T-cell (primary cell): ENCODE data around the gene PTTG1IP. TPM values are rescaled to one million over a fixed set of nuclear protein-coding genes. Genes with fewer than 3 reads are reported as not detected.
A peak's percentile ranks its signal among the peaks of the same experiment; 100 is the strongest.
"Not testable (repeated sequence)": the region's sequence is repeated elsewhere in the genome, so short reads cannot be mapped to it uniquely, and the experiment has no call there.

ENCODE experiments used
- ATAC-seq, 4 experiments: fragments of 200-7000 bp in 3 of 4; fragments of 150-1000 bp in 1 of 4; cut with Tn5 transposase; replicated peaks in 1 of 4; 1 replicate in 3 of 4; 2 replicates in 1 of 4; pipeline ENCODE4 v1.10.0; 2021; ENCODE audit warnings: moderate library complexity in 3 of 4, mild to moderate bottlenecking in 2 of 4, moderate number of reproducible peaks in 1 of 4
- CTCF ChIA-PET, 2 donors: fragments of 300-600 bp; sonication (Branson Sonifier 250); formaldehyde crosslinking; loops; one replicate each; lab custom pipeline; 2022; ENCODE audit warnings: antibody characterized with exemption in 2 of 2; lab: Charles Lee
- POLR2A ChIA-PET, 2 donors: fragments of 300-600 bp; sonication (Branson Sonifier 250); formaldehyde crosslinking; loops; one replicate each; lab custom pipeline; 2022; ENCODE audit warnings: antibody characterized with exemption in 2 of 2; lab: Charles Lee
- DNase-seq, 35 experiments: peaks; one replicate each; pipeline versions ENCODE4 v3.0.0 to v3.0.0-alpha.2; 2013 to 2023
- H3K27ac ChIP-seq: one replicate; pipeline ENCODE4 v1.5.1; 2013; ENCODE audit warnings: low read length
- H3K27me3 ChIP-seq, 2 experiments: replicated peaks in 1 of 2; 1 replicate in 1 of 2; 2 replicates in 1 of 2; pipeline versions ENCODE4 v1.6.1 to v1.7.0; 2013; ENCODE audit warnings: low read length in 1 of 2, mixed read lengths in 1 of 2; ENCODE audit not compliant: control insufficient read depth in 2 of 2, insufficient read depth in 2 of 2; ENCODE audit errors: extremely low read depth in 1 of 2
- H3K36me3 ChIP-seq, 2 donors: 1 replicate in 1 of 2; 2 replicates in 1 of 2; pipeline versions ENCODE4 v1.6.1 to v1.7.0; 2013; ENCODE audit warnings: low read length in 1 of 2; ENCODE audit not compliant: control insufficient read depth in 2 of 2, insufficient read depth in 1 of 2; ENCODE audit errors: extremely low read depth in 1 of 2
- H3K4me1 ChIP-seq, 2 experiments: 1 replicate in 1 of 2; 2 replicates in 1 of 2; pipeline versions ENCODE4 v1.6.1 to v1.7.0; 2013; ENCODE audit warnings: low read length in 2 of 2, mixed read lengths in 1 of 2; ENCODE audit not compliant: insufficient read depth in 2 of 2, control insufficient read depth in 1 of 2; ENCODE audit errors: extremely low read depth in 1 of 2
- H3K4me3 ChIP-seq, 2 donors: 1 replicate in 1 of 2; 2 replicates in 1 of 2; pipeline versions ENCODE4 v1.5.1 to v1.7.0; 2013; ENCODE audit warnings: mild to moderate bottlenecking in 2 of 2, low read length in 1 of 2, moderate library complexity in 1 of 2; ENCODE audit not compliant: control insufficient read depth in 1 of 2; ENCODE audit errors: extremely low read depth in 1 of 2
- H3K9me3 ChIP-seq: 2 replicates; pipeline ENCODE4 v1.7.0; 2013
- H3K27ac Mint-ChIP-seq, 2 donors: one replicate each; pipeline ENCODE4 v1.8.0; 2020 to 2021; ENCODE audit warnings: mild to moderate bottlenecking in 2 of 2, mixed read lengths in 2 of 2
- H3K27me3 Mint-ChIP-seq, 2 donors: one replicate each; pipeline ENCODE4 v1.8.0; 2021 to 2022; ENCODE audit warnings: mixed read lengths in 2 of 2
- H3K36me3 Mint-ChIP-seq: one replicate; pipeline ENCODE4 v1.8.0; 2021; ENCODE audit warnings: mixed read lengths
- H3K4me1 Mint-ChIP-seq, 3 donors: one replicate each; pipeline ENCODE4 v1.8.0; 2020 to 2022; ENCODE audit warnings: mixed read lengths in 3 of 3, mild to moderate bottlenecking in 1 of 3
- H3K4me3 Mint-ChIP-seq, 3 donors: one replicate each; pipeline ENCODE4 v1.8.0; 2020 to 2022; ENCODE audit warnings: mild to moderate bottlenecking in 3 of 3, mixed read lengths in 3 of 3, moderate library complexity in 3 of 3
- H3K9me3 Mint-ChIP-seq, 3 donors: one replicate each; pipeline ENCODE4 v1.8.0; 2020 to 2022; ENCODE audit warnings: mixed read lengths in 3 of 3
- WGBS: methylation state at CpG from one replicate; pipeline ENCODE4 v1.1.5; 2013; ENCODE audit warnings: missing lambda C conversion rate; ENCODE audit not compliant: insufficient coverage; 5-methylcytosine and 5-hydroxymethylcytosine counted together
- total RNA-seq, 35 experiments: library from RNA in 6 of 35; stranded (reverse) in 6 of 35; fragments of 120-200 nt in 1 of 35; gene quantifications; one replicate each; pipeline versions ENCODE4 v1.2.1 to v1.2.4 and lab custom pipeline; 2013 to 2026

Gene PTTG1IP
- total RNA-seq, 5 donors from 2014 or later (not counting 1 experiment from before 2014, with no cell fraction given) = 73.4 to 91.1 (median 90.2) TPM

DNA sequence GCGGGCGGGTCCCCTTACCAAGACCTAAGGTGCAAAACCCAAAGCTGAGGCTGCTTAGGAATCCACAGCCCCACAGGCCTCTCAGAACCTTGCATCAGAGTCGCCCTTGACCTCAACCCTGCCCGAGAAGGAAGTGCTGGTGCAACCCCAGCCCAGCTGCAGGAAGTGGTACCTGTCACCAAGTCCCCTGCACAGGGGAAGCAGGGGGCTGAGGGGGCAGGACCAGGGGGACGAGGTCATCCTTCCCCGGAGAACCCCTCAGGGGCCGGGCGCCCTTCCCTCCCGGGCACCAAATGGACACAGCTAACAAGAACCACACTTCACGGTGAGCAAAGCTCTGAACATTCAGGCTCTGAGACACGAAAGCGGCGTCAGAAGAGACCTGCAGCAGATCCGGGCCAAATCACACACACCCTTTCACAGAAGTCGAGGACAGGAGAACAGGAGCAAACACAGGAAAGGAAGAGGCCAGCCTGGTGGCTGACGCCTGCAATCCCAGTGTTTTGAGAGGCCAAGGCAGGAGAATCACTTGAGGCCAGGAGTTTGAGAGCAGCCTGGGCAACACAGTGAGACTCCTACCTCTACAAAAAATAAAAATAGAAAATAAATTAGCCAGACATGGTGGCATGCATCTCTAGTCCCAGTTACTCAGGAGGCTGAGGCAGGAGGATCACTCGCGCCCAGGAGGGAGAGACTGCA lies 40.8 kb upstream of the PTTG1IP start:
- Histone ChIP-seq H3K36me3 (peaks cover 0 to 39% of the 10 kb centered on the region in 2 donors), H3K9me3 (no peaks in the 10 kb centered on the region), H3K27ac (peak overlapping the region; percentile 74), H3K4me3 (peak overlapping the region; percentile 33 to 34), H3K27me3 (no peaks in the 10 kb centered on the region), H3K4me1 (peaks cover 69 to 95% of the 10 kb centered on the region in 2 experiments)
- H3K36me3 Mint-ChIP-seq = peaks cover 9% of the 10 kb centered on the region
- H3K9me3 Mint-ChIP-seq = no peaks in the 10 kb centered on the region
- 0% methylated on average over 12 of the region's 18 CpGs for WGBS
- DNase-seq (peak in 33 of 35 experiments; percentile 35 to 76 (median 55)), ATAC-seq (peak; percentile 37 to 62 (median 46))
- ChIA-PET POLR2A (interaction anchor here in 1 of 2 donors (0.6 kb wide), 1 partner anchor 17 kb away, joined by 6 read pairs; no protein-coding TSS in a partner anchor), CTCF (interaction anchor here in 1 of 2 donors (0.9 to 1.0 kb wide), 2 partner anchors 13 to 14 kb away, joined by 3 to 7 read pairs; no protein-coding TSS in a partner anchor)
- H3K4me3 Mint-ChIP-seq = peak overlapping the region; percentile 68 to 100 (median 69)
- H3K4me1 Mint-ChIP-seq = peaks cover 84 to 90% (median 86%) of the 10 kb centered on the region in 3 donors
- H3K27me3 Mint-ChIP-seq = no peaks in the 10 kb centered on the region
- H3K27ac Mint-ChIP-seq = peak overlapping the region; percentile 93

DNA sequence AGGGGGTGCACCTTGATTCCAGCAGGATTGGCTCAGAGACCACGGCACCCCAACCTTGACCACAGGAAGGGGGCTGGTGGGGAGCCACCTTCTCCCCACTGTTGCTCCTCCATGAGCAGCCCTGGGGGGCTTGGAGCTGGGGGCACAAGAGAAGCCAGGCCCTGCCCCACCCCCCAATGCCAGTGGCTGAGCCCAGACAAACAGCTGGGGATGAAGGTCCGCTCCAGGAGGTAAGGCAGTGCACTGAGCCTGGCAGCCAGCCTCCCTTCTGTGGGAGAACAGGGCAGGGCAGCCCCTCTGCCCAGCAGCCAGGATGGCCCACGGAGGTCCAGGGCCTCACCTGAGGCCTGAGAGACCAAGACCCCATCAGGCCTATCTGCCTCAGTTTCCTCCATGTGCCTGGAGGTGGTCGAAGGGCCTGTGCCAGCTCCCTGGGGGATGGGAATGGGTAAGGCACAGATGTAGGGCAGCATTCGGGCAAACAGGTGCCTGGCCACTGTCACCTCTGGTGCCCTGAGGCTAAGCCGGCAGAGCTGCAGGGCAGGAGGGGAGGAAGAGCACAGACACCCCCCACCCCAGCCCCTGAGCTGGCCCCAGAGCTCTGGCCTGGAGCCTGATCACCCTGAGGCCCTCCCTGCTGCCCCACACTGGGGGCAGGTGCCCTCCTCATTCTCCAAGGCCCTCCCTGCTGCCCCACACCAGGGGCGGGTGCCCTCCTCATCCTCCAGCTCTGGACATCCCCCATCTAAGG lies 40.1 kb upstream of the PTTG1IP start:
- Mint-ChIP-seq H3K27me3 (no peaks in the 10 kb centered on the region), H3K4me1 (peaks cover 89 to 93% (median 91%) of the 10 kb centered on the region in 3 donors), H3K27ac (peak overlapping the region; percentile 93), H3K9me3 (no peaks in the 10 kb centered on the region), H3K4me3 (peak overlapping the region; percentile 68 to 100 (median 69)), H3K36me3 (peaks cover 15% of the 10 kb centered on the region)
- ATAC-seq (no peak), DNase-seq (no peak)
- WGBS = 29% methylated on average over 3 of the region's 7 CpGs
- ChIA-PET CTCF (interaction anchor here in 1 of 2 donors (1.0 to 1.5 kb wide), 2 partner anchors 14 to 15 kb away, joined by 3 to 4 read pairs; no protein-coding TSS in a partner anchor), POLR2A (interaction anchor here in 1 of 2 donors (0.6 kb wide), 1 partner anchor 17 kb away, joined by 6 read pairs; no protein-coding TSS in a partner anchor)
- peaks cover 0 to 46% of the 10 kb centered on the region in 2 donors for H3K36me3 ChIP-seq
- peak overlapping the region; percentile 33 to 34 for H3K4me3 ChIP-seq
- no peaks in the 10 kb centered on the region for H3K27me3 ChIP-seq
- peaks cover 67 to 99% of the 10 kb centered on the region in 2 experiments for H3K4me1 ChIP-seq
- peak overlapping the region; percentile 74 for H3K27ac ChIP-seq
- no peaks in the 10 kb centered on the region for H3K9me3 ChIP-seq

DNA sequence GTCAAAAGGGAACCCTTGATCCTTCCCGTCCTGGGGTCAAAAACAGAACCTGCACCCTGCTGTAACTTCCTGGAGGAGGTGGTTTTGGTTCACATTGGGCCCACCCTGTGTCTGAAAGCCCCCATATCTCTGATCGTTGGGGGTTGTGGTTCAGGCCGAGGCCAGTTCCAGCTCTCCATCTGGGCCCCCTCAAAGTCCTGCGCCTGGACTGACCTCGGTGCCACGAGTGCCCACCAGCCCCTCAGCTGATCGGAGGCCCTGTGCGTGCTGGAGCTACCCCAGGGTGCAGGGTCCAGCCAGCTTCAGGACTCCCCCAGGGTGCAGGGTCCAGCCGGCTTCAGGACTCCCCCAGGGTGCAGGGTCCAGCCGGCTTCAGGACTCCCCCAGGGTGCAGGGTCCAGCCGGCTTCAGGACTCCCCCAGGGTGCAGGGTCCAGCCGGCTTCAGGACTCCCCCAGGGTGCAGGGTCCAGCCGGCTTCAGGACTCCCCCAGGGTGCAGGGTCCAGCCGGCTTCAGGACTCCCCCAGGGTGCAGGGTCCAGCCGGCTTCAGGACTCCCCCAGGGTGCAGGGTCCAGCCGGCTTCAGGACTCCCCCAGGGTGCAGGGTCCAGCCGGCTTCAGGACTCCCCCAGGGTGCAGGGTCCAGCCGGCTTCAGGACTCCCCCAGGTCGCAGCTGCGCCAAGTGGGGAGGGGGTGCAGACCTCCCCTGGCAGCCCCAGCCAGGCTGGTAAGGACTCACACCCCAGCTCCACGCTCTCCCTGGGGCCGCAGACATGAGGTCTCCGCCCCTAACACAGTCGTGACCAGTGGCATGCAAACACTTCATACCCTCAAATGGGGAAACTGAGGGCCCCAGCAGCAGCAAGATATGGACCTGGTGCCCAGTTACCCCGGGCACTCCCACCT lies 39.3 kb upstream of the PTTG1IP start:
- POLR2A ChIA-PET, DNase-seq, ATAC-seq, H3K27me3 Mint-ChIP-seq, H3K9me3 ChIP-seq, H3K27me3 ChIP-seq, H3K9me3 Mint-ChIP-seq: not testable (repeated sequence)
- peak overlapping the region; percentile 34 to 56 for H3K4me3 ChIP-seq
- H3K36me3 ChIP-seq = peaks cover 0 to 43% of the 10 kb centered on the region in 2 donors
- CTCF ChIA-PET = interaction anchor here in 1 of 2 donors (1.0 to 1.8 kb wide), 3 partner anchors 15 to 111 kb away, joined by 3 to 7 read pairs (median 4); partner anchors contain the start of gene UBE2G2
- peaks cover 84 to 90% (median 88%) of the 10 kb centered on the region in 3 donors for H3K4me1 Mint-ChIP-seq
- peak overlapping the region; percentile 78 for H3K27ac ChIP-seq
- WGBS = 54% methylated on average over 11 of the region's 25 CpGs
- H3K27ac Mint-ChIP-seq = peak overlapping the region; percentile 93
- peaks cover 61 to 98% of the 10 kb centered on the region in 2 experiments for H3K4me1 ChIP-seq
- H3K4me3 Mint-ChIP-seq = peak overlapping the region; percentile 59 to 100 (median 62)
- peaks cover 17% of the 10 kb centered on the region for H3K36me3 Mint-ChIP-seq

DNA sequence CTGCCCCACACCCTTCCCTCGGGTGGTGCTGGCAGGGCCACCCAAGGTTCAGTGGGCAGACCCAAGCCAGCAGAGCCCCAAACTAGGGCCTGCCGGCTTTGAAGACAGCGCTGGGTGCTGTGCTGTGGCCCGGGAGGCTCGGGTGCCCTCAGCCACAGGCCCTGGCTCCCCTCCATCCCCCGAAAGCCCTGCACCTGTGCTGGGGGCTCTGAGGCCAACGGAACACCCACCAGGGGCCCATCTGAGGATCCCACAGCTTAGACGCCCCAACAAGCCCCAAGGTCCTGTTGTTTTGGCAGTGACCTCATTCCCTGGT lies 38.6 kb upstream of the PTTG1IP start:
- Histone ChIP-seq H3K27me3 (no peaks in the 10 kb centered on the region), H3K27ac (peak overlapping the region; percentile 78), H3K9me3 (no peaks in the 10 kb centered on the region), H3K36me3 (peaks cover 0 to 43% of the 10 kb centered on the region in 2 donors), H3K4me1 (peaks cover 55 to 98% of the 10 kb centered on the region in 2 experiments), H3K4me3 (peak overlapping the region; percentile 33 to 62)
- CTCF ChIA-PET = interaction anchor here in 1 of 2 donors (1.0 to 1.8 kb wide), 3 partner anchors 15 to 111 kb away, joined by 3 to 7 read pairs (median 4); partner anchors contain the start of gene UBE2G2
- H3K4me1 Mint-ChIP-seq = peaks cover 78 to 87% (median 85%) of the 10 kb centered on the region in 3 donors
- peaks cover 15% of the 10 kb centered on the region for H3K36me3 Mint-ChIP-seq
- POLR2A ChIA-PET = no interaction called here
- ATAC-seq (no peak), DNase-seq (no peak)
- 8% methylated on average over 7 of the region's 8 CpGs for WGBS
- H3K27ac Mint-ChIP-seq = peak overlapping the region; percentile 89 to 90
- H3K4me3 Mint-ChIP-seq = peak overlapping the region; percentile 59 to 80 (median 62)
- no peaks in the 10 kb centered on the region for H3K9me3 Mint-ChIP-seq
- H3K27me3 Mint-ChIP-seq = no peaks in the 10 kb centered on the region

DNA sequence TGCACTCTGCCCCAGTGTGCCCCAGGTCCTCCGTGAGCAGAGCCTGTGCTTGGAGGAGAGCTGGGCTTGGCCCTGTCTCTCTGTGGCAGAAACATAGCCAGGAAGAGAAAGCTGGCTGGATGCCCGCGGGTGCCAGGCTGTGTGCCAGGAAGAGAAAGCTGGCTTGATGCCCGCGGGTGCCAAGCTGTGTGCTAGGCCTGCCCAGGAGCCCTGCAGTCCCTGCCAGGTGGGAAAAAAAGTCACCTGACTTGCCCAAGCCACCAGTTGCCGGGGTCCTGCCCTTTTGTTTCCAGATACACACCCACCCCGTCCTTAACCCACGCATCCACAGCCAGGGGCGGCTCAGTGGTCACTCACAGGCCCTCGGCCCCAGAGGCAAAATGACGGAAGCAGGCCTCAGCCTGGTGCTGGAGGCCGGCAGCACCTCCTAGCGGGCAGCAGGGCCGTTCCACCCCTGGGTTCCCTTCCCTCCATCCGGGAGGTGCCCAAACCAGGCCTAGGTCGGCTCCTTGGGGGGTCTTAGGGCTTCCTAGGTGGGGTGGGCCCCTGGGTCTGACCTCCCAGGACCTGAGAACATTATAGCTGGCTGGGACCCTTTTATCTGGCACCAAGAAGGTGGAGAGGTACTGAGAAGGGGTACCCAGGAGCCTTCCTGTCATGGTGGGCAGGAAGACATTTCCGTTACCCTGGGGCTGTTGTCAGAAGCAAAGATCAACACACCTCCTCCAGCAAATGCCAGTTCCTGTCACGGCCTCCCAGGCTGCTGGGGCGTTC lies 38.1 kb upstream of the PTTG1IP start:
- no peaks in the 10 kb centered on the region for H3K9me3 Mint-ChIP-seq
- DNase-seq (peak; percentile 35 to 80 (median 62)), ATAC-seq (peak; percentile 76 to 81 (median 78))
- 2% methylated on average over 13 of the region's 19 CpGs for WGBS
- no peaks in the 10 kb centered on the region for H3K9me3 ChIP-seq
- H3K27me3 Mint-ChIP-seq = no peaks in the 10 kb centered on the region
- H3K4me3 Mint-ChIP-seq = peak overlapping the region; percentile 59 to 80 (median 62)
- peak overlapping the region; percentile 78 for H3K27ac ChIP-seq
- H3K4me1 Mint-ChIP-seq = peaks cover 72 to 82% (median 81%) of the 10 kb centered on the region in 3 donors
- H3K27me3 ChIP-seq = no peaks in the 10 kb centered on the region
- peaks cover 51 to 98% of the 10 kb centered on the region in 2 experiments for H3K4me1 ChIP-seq
- ChIA-PET CTCF (interaction anchor here in 1 of 2 donors (0.8 to 1.8 kb wide), 3 partner anchors 14 to 110 kb away, joined by 3 to 7 read pairs (median 5); partner anchors contain the start of gene UBE2G2), POLR2A (no interaction called here)
- peaks cover 3 to 47% of the 10 kb centered on the region in 2 donors for H3K36me3 ChIP-seq
- H3K4me3 ChIP-seq = peak overlapping the region; percentile 33 to 62
- peaks cover 15% of the 10 kb centered on the region for H3K36me3 Mint-ChIP-seq
- peak overlapping the region; percentile 89 to 90 for H3K27ac Mint-ChIP-seq
